H4 (cell line): Measurements from ENCODE around the gene KDM8. TPM values are rescaled to one million over a fixed set of nuclear protein-coding genes. Genes with fewer than 3 reads are reported as not detected.
"Not testable (repeated sequence)": the region's sequence is repeated elsewhere in the genome, so short reads cannot be mapped to it uniquely, and the experiment has no call there.

Source experiments
- DNase-seq: peaks from one replicate; pipeline ENCODE4 v3.0.0-alpha.2; 2015; ENCODE audit warnings: low spot score
- total RNA-seq: library from RNA; depleted of rRNA; stranded (reverse); fragments of >200 nt; shearing (Covaris generic); gene quantifications from 2 replicates; pipeline ENCODE4 v1.2.3, GENCODE V29; 2014

KDM8 gene
- total RNA-seq, 1 experiment from 2014 or later, result 5.0 TPM

DNA sequence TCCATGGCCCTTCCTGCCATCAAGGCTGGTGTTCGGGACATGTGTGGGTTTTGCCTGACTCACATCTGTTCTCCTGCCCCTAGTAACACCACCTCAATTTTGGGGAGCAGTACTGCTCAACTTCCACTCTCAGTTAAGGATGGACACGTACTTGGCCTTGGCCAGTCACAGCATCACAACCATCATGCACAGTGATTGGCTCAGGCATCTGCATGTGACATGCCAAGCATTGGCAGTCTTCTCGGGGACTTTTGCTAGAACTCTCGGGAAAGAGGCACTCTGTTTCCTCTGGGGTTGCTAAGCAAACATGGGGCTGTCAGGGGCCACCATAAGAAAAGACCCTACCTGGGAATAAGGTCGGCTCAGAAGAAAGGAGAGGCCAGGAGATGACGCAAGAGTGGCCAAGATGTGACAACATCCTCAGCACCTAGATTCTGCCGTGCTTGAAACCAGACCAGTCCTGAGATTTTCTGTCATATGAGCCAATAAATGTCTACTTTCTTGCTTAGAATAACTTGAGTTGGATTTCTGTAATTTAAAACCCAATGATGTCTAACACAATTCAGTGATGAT is 11.9 kb upstream of the KDM8 start:
- no peak for DNase-seq

DNA sequence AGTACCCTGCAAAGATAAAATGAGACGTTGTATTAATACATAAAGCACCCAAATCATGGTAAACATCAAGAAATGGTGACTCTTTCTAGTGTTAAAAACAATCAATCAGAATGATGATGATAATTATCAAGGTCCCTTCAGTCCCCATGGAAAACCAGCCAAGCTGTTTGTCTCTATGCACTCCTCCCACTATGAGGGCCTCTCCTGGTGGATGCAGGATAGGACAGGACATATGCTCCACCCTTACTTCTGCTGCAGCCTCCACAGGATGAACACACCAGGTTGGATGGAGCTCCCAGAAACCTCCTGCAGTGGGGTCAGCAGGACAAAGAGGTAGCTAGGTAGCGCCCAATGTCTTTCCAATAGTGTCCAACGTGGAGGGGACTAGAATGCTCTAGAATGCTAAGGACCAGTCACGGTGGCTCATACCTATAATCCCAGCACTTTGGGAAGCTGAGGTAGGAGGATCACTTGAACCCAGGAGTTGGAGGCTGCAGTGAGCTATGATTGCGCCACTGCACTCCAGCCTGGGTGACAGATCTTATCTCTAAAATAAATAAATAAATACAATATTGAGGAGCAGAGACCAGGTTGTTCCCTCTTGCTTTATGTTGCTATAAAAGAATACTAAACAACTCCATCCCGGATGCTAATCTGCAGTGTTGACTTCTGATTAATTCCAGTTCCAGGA is 9.9 kb upstream of the KDM8 start:
- no peak for DNase-seq

DNA sequence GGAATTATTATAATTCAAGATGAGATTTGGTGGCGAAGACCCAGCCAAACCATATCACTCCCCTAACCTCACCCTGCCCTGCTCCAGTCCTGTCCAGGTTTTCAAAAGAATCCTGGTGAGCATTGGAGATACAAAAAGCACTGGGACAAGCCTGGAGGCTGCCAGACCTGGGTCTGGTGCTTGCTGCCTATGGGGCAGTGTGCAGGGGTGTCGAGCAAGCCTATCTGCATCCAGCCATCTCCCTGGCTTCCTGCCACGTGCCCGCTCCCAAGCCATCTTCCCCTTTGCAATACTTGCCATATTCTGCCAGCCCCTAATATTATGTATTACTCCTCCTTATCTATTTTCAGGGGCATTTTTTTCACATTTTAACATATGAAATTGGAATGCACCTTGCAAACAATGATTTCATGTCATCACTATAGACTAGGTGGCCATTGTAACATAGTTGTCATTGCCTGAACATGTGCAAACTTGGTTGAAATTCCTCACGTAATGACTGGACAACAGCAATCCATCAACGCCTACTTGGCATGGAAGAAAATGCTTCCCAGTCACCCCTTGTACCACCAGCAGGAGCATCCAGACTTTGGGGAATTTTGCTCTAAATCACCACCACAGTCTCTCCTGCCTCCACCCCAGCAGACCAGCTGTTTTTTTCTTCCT is 8.1 kb upstream of the KDM8 start:
- DNase-seq, result no peak

DNA sequence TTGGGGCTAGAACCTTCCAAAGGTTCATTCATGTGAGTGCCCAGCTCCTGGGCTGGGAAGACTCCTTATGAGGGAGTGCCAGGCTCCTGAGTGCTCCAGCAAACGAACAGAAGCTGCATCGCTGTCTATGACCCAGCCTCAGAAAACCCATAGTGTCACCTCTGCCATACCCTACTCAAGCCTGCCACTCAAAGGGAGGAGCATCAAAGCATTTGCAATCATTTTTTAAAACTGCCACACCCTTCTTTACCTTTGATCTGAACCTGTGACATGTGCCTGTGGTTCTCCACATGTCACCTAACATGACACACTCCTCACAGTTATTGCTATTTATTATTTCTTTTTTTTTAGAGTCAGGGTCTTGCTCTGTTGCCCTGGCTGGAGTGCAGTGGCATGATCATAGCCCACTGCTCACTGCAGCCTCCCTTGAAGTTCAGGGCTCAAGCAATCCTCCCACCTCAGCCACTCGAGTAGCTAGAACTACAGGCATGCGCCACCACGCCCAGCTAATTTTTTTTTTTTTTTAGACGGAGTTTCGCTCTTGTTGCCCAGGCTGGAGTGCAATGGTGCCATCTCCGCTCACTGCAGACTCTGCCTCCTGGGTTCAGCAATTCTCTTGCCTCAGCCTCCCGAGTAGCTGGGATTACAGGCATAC is 7.3 kb upstream of the KDM8 start:
- no peak for DNase-seq

DNA sequence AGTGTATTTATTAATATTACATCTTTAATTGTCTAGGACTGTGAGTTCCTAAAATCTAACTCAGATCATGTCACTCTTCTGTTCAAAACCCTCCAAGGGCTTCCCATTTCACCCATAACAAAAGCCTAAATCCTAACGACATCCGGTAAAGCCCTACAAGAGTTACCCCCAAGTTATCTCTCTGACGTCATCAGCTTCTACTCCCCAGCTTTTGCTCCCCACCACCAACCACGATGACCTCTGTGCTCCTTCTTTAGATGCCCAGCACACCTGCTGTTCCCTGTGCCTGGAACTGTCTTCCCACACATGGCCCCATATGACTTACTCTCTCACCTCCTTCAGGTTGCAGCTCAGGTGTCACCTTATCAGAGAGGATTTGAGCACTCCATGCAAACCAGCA is 6.3 kb upstream of the KDM8 start:
- DNase-seq, result no peak

DNA sequence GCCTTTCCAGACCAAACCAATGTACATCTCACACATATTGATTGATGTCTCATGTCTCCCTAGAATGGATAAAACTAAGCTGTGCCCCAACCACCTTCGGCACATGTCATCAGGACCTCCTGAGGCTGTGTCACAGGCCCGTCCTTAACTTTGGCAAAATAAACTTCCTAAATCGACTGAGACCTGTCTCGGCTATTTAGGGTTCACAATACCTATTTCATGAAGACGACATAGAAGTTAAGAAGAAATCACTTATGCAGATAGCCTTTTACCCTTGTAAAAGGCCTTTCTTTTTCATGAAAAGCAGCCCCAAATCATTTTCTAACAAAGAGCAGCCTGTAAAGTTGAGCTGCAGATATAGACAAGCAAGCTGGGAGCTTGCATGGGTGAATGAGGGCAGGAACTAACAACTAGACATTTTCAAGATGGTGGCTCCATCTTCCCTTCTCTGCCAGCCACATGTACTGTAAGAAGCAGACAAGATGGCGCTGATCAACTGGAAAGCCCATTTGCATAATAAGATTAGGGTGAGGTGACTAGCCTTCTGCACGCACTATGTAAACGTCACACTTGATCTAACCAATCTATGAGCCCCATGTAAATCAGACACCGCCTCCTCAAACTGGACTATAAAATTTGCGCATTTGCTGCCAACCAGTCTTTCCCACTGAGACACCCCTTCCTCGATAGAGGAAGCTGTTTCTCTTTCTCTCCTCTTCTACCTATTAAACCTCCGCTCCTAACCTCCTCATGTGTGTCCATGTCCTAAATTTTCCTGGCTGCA is 4.7 kb upstream of the KDM8 start:
- DNase-seq, result no peak

DNA sequence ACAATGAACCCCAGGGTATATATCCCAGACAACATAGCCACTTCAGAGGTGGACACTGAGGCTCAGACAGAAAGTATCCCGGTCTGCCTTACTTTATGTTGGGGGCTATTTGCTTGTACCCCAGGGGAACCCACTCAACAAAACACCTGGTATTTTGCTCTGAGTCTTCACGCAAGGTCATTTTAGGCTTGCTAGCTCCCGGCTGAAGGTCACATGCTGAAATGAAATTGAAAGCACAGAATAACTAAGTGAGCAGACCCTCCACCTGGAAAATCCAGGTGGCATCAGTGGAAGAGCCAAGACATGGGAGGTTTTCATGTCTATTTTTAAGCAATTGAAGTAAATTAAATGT is 4.1 kb upstream of the KDM8 start:
- no peak for DNase-seq

DNA sequence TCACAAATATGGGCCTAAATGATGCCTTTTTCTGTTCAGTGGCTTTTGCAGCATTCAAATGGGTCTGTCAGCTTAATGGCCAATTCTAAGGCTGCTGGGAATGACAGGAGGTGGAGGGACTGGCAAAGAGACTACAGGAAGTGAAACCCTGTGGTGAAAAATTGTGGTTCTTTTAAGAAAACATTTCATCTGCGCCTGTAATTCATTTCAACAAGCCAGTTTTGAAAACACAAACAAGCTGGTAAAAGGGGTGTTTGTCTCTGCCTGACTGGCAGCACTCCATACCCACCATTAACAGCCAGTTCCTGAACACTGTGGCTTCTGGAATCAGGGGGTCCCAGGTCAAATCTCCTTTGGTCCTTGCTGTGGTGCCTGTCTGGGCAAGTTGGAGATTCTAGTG is 3.6 kb upstream of the KDM8 start:
- peak; percentile 71 for DNase-seq

DNA sequence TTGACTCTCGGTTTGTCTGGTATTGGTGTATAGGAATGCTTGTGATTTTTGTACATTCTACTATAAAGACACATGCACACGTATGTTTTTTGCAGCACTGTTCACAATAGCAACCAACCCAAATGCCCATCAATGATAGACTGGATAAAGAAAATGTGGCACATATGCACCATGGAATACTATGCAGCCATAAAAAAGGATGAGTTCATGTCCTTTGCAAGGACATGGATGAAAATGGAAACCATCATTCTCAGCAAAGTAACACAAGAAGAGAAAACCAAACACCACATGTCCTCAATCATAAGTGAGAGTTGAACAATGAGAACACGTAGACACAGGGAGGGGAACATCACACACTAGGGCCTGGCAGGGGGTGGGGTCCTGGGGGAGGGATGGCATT is 2.4 kb upstream of the KDM8 start:
- not testable (repeated sequence) for DNase-seq

DNA sequence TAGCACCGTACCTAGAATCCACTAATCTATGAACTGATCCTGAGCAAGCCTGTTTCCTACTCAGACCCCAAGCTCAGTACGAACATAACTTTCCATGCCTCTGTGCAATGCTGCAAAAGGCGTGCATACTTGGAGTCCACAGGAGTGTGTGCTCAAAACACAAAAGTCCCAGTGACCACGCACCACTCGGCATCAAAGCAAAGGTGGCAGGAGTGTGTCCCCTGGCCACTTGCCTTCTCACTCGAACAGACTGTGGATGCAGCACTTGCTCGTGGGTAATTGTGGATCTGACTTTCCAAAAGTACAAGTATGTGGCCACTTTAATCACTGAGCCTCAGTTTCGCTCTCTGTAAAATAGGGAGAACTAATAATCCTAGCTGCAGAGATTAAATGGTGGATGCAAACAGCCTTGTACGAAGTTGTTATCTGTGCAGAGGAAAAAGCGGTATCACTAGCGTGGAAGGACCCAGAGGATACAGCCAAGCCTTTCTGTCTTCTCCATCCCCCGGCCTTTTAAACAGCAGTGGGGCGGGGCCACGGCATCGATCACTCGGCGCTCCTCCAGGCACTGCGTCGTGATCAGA is 311 bp upstream of the KDM8 start:
- DNase-seq, result no peak

DNA sequence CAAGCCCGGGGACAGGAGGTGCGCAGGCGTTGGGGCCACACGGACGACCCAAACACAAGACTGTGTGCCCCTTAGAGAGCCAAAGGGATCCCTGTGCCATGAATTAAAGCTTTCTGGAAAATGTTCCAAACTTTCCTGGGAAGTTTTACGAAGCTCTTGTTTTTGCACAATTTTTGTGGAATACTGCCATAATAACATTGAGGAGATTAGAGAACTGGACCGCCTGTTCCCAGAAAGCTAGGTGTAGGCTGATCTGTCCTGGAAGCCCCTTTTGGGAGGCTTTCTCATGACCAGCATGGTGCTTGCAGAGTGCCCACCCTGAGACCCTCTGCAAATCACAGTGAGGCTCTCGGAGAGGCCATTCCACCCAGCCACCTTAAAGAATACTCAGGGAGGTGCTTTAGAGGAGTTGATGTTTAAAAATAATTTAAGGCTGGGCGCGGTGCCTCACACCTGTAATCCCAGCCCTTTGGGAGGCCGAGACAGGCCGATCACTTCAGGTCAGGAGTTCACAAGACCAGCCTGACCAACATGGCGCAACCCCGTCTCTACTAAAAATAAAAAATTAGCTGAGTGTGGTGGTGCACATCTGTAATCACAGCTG is 1.1 kb downstream of the KDM8 start:
- no peak for DNase-seq

DNA sequence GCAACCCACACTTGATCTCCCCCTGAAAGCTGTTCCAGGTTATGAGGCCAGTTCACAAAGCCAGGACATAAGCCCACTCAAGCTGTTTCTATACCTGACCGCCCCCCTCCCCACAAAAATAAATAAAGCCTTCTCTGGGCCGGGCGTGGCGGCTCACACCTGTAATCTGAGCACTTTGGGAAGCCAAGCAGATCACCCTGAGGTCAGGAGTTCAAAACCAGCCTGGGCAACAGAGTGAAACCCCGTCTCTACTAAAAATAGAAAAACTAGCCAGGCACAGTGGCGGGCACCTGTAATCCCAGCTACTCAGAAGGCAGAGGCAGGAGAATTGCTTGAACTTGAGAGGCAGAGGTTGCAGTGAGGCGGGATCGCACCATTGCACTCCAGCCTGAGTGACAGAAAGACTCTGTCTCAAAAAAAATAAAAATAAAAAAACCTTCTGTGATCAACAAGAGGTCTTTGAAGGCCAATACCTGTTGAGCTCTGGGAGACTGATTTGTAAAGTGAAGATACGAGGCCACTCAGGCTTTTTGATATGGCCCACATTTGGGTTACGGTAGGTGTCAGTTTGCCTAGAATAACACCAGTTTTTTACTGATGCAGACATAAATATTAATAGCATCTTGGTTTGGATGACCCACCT is 2.2 kb downstream of the KDM8 start:
- no peak for DNase-seq

DNA sequence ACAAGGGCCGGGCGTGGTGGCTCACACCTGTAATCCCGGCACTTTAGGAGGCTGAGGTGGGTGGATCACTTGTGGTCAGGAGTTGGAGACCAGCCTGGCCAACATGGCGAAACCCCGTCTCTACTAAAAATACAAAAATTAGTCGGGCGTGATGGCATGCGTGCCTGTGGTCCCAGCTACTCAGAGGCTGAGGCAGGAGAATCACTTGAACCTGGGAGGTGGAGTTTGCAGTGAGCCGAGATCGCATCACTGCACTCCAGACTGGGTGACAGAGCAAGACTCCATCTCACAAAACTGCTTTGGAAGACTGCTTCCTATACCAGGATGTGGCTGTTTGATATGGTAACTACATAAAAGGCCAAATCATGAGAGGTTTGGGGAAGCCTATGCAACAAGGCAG is 3.8 kb downstream of the KDM8 start:
- DNase-seq, result not testable (repeated sequence)

DNA sequence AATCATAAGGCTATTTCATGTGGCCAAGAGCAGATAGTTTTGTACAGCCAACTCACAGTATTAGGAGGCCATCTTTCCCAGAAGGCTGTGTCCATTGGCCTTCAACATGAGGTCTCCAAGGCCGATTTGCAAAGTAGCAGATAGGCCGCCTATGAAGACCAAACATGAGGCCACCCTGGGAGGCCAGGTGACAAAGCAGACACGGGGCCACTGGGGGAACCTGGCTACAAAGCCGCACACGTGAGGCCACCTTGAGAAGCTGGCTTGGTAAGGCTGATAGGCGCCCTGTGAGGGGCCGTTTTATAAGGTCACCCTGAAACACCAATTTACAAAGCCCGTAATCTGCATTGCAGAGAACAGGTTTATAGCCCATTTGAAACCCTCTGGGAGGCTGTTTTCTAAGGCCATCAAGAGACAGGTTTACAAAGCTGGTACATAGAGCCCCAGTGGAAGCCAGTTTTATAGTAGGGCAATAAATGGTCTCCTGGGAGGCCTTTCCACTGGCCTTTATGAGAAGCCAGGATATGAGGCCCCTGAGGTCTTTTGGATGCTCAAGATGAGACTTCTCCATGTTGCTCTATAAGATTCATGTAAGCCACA is 4.9 kb downstream of the KDM8 start:
- no peak for DNase-seq

DNA sequence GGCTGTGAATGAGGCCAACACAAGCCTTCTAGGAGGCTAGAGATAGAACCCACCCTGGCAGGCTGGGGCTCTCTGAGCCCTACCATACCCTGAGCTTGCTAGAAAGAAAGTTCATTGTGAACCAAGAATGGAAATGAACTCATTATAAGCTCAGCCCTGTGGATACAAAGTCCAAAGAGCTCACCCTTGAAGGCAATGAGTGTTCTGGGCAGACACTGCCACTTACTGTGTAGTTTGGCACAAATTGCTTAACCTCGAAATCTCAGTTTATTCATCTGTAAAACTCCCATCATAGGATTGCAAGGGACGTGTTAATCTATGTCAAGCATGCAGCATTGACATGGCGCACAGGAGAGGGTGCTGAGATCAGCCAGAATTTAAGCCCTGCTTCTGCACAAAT is 5.5 kb downstream of the KDM8 start:
- no peak for DNase-seq

DNA sequence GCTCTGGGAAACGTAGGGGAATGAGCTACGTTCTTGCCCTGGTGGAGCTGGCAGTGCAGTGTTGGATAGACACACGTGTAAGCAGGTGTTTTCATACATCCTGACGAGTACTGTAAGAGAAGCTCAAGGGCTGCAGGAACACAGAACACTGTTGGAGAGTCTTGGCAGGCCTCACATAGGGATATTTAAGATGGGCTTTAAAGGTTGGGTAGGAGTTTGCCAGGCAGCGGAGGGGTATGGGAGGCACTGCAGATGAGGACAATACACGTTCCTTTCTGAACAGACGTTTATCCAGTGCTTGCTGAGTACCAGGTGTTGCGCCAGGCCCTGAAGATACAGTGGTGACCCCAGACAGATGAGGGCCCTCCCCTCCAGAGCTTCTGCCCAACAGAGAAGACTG is 6.3 kb downstream of the KDM8 start:
- DNase-seq, result no peak

DNA sequence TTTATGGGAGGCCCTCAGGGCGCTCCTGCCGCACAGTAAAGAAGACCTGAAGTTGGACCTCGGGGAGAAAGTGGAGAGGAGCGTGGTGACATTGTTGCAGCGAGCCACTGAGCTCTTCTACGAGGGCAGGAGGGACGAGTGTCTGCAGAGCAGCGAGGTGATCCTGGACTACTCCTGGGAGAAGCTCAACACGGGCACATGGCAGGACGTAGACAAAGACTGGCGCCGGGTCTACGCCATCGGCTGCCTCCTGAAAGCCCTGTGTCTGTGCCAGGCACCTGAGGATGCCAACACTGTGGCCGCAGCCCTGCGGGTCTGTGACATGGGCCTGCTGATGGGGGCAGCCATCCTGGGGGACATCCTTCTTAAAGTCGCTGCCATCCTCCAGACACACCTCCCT is 6.8 kb downstream of the KDM8 start:
- no peak for DNase-seq

DNA sequence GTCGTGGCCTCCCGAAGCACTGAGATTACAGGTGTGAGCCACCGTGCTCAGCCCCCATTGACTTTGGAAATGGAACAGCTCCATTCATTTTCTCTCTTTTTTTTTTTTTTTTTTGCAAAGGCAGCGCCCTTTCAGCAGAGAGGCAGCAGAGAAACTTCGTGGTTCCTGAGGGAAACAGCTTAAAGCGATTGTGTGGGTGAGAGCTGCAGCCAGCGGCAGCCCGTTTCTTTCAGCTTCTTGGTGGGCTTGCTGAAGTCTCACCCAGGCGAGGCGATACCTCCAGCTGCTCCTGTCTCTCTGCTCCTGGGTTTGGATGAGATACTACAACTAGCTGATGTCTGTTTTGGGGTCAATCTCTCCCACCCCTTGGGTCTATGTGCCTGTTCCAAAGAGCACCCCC is 7.7 kb downstream of the KDM8 start:
- no peak for DNase-seq

DNA sequence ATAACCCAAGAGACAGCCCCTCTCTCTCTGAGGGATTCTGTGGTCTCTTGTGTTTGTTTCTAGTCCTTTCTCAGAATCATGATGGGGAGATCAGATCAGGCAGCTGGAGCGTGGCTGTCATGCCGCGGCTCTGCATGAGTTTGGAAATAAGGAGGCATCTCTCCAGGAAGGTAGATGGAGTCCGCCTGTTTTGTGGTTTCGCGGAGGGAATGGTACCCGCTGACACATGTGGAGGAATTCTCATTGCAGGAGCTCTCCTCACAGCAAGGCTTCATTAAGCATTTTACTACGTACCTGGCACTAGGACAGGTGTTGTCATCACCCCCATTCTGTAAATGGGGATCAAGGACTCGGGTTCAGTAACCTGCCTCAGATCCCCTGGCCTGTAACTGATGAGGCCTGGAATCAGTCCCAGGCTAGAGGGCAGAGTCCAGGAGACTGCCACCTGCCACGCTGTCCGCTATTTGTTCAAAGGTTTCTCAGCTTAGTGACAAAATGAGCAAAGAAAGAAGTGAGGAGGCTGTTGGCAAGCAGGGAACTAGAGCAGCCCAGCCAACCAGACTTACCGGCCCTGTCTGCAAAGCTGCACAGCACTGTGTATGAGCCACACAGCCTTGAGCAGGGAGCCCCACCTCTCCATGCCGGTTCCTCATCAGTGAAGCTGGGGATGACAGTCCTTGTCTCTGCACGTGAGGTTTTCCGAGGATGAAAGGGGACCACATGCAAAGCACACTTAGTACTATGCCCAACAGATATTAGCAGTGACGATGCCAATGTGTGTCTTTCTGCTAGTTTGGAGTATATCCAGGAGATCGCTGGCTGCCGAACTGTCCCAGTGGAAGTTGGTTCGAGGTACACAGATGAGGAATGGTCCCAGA is 11.0 kb downstream of the KDM8 start:
- no peak for DNase-seq

DNA sequence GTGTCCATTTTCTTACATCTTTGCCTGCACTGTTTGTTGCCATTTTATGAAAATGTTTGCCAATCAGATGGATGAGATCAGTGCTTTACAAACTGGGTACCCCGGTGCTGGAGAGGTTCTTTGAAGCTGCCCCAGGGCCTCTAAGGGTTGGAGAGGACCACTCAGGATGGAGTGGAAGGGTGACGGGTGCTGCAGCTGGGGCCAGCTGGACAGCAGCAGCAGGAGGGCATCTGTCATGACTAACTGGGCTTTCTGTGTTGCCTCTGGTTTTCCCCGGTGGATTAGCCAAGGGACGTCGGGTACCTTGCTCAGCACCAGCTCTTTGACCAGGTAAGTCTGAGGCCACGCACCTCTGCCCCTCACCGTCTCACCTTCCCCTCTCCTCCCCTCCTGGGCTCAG is 12.3 kb downstream of the KDM8 start:
- no peak for DNase-seq
